SK-N-SH treated with all-trans-retinoic acid at 6 μM for 48 hours (cell line): ENCODE data around the gene TSC22D4.

Experiments used
- ARNTL ChIP-seq: fragments of 450-650 bp; formaldehyde crosslinking; IDR thresholded peaks from 2 replicates; pipeline ENCODE4 v1.5.0; 2020; ENCODE audit warnings: low read depth, mild to moderate bottlenecking, moderate library complexity, borderline replicate concordance
- CREB5 ChIP-seq: fragments of 250-450 bp; sonication (Bioruptor Pico); IDR thresholded peaks from 2 replicates; pipeline ENCODE4 v1.5.1; 2020; ENCODE audit warnings: low read depth, mild to moderate bottlenecking, moderate library complexity
- CSRNP3 ChIP-seq: fragments of 250-450 bp; sonication (Bioruptor Pico); IDR thresholded peaks from 2 replicates; pipeline ENCODE4 v1.5.1; 2021; ENCODE audit warnings: mild to moderate bottlenecking, moderate library complexity
- GLIS3 ChIP-seq: fragments of 250-450 bp; sonication (Bioruptor Pico); IDR thresholded peaks from 2 replicates; pipeline ENCODE4 v1.5.0; 2020; ENCODE audit warnings: mild to moderate bottlenecking, moderate library complexity
- ISL1 ChIP-seq: fragments of 250-450 bp; sonication (Bioruptor Pico); IDR thresholded peaks from 2 replicates; pipeline ENCODE4 v2.1.2; 2022; ENCODE audit warnings: mild to moderate bottlenecking, moderate library complexity
- PATZ1 ChIP-seq: fragments of 250-450 bp; sonication (Bioruptor Pico); IDR thresholded peaks from 2 replicates; pipeline ENCODE4 v1.8.0; 2020; ENCODE audit warnings: mild to moderate bottlenecking, moderate library complexity, borderline replicate concordance
- TOX ChIP-seq: fragments of 250-450 bp; sonication (Bioruptor Pico); IDR thresholded peaks from 2 replicates; pipeline ENCODE4 v1.8.0; 2021; ENCODE audit warnings: mild to moderate bottlenecking, moderate library complexity, borderline replicate concordance
- ZC3H10 ChIP-seq: fragments of 250-450 bp; sonication (Bioruptor Pico); IDR thresholded peaks from 2 replicates; pipeline ENCODE4 v1.5.1; 2021; ENCODE audit warnings: mild to moderate bottlenecking, moderate library complexity
- ZFP3 ChIP-seq: fragments of 250-450 bp; sonication (Bioruptor Pico); IDR thresholded peaks from 2 replicates; pipeline ENCODE4 v1.5.0; 2020; ENCODE audit warnings: mild to moderate bottlenecking, moderate library complexity
- ZFP30 ChIP-seq: fragments of 450-650 bp; formaldehyde crosslinking; IDR thresholded peaks from 2 replicates; pipeline ENCODE4 v1.5.0; 2022; ENCODE audit warnings: mild to moderate bottlenecking, moderate library complexity
- TF ChIP-seq, protein P1 (sequence below): fragments of 250-450 bp; sonication (Bioruptor Pico); IDR thresholded peaks from 2 replicates; pipeline ENCODE4 v1.5.0; 2020; ENCODE audit warnings: mild to moderate bottlenecking, moderate library complexity

GRCh38 chr7:100475549-100475948 lies 3.5 kb downstream of the TSC22D4 start:
- TF ChIP-seq, protein P1, sequence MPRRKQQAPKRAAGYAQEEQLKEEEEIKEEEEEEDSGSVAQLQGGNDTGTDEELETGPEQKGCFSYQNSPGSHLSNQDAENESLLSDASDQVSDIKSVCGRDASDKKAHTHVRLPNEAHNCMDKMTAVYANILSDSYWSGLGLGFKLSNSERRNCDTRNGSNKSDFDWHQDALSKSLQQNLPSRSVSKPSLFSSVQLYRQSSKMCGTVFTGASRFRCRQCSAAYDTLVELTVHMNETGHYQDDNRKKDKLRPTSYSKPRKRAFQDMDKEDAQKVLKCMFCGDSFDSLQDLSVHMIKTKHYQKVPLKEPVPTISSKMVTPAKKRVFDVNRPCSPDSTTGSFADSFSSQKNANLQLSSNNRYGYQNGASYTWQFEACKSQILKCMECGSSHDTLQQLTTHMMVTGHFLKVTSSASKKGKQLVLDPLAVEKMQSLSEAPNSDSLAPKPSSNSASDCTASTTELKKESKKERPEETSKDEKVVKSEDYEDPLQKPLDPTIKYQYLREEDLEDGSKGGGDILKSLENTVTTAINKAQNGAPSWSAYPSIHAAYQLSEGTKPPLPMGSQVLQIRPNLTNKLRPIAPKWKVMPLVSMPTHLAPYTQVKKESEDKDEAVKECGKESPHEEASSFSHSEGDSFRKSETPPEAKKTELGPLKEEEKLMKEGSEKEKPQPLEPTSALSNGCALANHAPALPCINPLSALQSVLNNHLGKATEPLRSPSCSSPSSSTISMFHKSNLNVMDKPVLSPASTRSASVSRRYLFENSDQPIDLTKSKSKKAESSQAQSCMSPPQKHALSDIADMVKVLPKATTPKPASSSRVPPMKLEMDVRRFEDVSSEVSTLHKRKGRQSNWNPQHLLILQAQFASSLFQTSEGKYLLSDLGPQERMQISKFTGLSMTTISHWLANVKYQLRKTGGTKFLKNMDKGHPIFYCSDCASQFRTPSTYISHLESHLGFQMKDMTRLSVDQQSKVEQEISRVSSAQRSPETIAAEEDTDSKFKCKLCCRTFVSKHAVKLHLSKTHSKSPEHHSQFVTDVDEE: no peak
- TF ChIP-seq ZC3H10 (CRISPR knock-in tag) (no peak), PATZ1 (CRISPR knock-in tag) (no peak), ZFP30 (CRISPR knock-in tag) (no peak), ISL1 (no peak), CREB5 (no peak), CSRNP3 (CRISPR knock-in tag) (no peak), ZFP3 (CRISPR knock-in tag) (no peak), TOX (CRISPR knock-in tag) (no peak), GLIS3 (CRISPR knock-in tag) (no peak), ARNTL (CRISPR knock-in tag) (no peak)
